HL-60/S4 (cell line): ENCODE data around the gene SNTA1.
"Not testable (repeated sequence)": the region's sequence is repeated elsewhere in the genome, so short reads cannot be mapped to it uniquely, and the experiment has no call there.

Experiments used
- in situ Hi-C: fragments of 300-500 bp; cut with MboI; formaldehyde crosslinking; loops from 2 replicates; pipeline ENCODE4 v1.14.3; 2022; ENCODE audit warnings: low sequenced_read_pairs

Gene SNTA1

GRCh38 chr20:33433465-33434234 is 9.9 kb downstream of the SNTA1 start:
- in situ Hi-C loops: no loop called here

GRCh38 chr20:33431797-33432381 is 11.7 kb downstream of the SNTA1 start:
- in situ Hi-C loops: no loop called here

GRCh38 chr20:33423875-33424274 is 19.7 kb downstream of the SNTA1 start:
- in situ Hi-C loops: not testable (repeated sequence)

GRCh38 chr20:33423141-33423834 is 20.3 kb downstream of the SNTA1 start:
- in situ Hi-C loops: no loop called here

DNA sequence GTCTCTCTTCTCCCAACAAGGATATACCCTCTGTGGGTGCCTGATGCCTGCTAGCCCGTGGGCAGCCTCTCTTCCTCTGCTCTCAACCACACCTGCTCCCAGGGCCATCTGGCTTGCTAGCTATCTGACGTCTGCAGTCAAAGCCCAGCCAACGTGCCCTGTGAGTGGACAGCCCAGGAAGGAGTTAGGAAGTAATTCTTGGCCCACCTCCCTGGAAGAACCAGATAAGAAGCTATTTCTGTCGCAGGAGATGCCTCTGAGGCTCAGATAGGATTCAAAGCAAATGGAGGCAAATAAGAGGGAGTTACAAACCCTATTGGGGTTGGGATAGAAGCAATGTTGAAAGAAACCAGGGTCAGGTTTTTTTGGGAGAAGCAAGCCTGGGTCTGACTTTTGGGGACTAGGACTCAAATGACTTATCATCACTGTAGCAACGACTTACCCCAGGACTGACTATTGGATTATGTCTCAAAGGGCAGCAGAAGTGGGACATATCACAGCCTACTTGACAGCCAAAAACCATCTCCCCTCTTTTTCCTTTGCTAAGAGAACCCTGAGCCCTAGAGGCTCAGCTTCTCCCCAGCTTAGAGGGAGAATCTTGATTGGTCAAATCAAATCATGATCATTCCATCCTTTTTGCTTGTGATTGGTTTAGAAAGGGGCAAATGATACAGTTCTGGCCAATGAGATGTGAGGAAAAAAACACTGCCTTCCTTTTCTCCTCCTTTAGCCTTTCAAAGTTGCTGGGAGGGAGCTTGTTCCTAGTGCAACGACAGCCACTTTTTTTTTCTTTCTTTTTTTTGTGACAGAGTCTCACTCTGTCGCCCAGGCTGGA is 24.2 kb downstream of the SNTA1 start:
- in situ Hi-C loops: no loop called here

DNA sequence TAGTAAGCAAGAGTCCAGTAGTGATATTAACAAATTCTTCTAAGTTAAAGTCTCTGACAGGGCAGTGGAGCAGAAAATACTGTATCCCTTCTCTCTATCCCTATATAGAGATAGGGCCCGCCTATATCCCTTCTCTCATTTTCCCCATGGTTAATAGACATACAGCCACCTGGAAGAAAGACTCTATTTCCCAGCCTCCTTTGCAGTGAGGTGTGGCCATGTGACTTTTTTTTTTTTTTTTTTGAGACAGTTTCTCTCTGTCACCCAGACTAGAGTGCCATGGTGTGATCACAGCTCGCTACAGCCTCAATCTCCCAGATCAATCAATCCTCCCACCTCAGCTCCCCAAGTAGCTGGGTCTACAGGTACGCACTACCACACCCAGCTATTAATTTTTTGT is 25.5 kb downstream of the SNTA1 start:
- in situ Hi-C loops: no loop called here

- in situ Hi-C loops: no loop called here
Measured at GRCh38 chr20:33415948-33416347, 27.6 kb downstream of the SNTA1 start.

GRCh38 chr20:33412484-33412838 is 31.1 kb downstream of the SNTA1 start:
- in situ Hi-C loops: no loop called here

DNA sequence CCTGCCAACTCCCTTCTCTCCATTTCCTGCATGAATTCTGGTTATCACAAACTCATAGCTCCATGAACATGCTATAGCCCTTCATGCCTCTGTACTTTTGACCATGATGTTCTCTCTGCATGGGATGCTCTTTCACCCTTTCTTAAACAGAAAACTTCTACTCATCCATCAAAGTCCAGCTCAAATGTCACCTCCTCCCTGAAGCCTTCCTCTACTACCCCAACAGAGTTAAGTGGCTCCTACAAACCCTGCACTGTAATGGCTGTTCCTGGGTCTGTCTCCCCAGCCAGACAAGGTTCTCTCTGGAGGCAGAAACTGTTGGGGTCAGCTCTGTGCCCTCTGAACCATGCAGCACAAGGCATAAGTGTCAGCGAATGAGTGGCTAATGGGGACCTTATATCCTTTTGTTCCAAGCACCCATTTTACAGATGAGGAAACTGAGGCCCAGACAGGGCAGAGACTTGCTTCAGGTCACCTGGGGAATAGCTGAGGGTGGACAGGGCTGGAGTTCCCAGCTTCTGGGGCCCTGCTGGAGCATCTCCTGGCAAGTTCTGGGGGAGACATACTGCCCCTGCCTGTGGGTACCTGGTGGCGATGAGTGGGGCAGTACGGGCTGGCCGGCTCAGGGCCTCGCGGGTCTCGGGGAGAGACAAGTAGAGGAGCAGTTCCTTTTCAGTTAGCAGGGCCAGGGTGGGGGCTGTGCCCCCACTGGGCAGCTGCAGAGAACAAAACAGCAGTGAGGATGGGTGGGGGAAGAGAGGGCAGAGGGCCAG is 31.7 kb downstream of the SNTA1 start:
- in situ Hi-C loops: no loop called here

DNA sequence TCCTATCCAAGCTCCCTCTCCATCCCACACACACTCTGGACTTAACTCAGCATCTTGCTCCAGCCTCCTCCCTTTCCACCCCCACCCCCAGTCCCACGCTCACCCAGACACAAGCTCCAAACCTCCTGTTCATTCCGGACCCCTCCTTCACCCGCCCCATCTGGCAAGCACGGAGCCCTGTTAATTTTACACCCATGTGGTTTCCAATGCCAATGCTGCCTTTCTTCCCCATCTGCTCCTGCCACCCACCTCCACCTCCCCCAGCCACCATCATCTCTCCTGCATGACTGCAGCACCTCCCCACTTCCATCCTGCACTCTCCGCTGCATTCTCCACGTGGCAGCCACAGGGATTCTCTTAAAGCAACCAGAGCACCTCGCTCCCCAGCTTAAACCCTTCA is 32.3 kb downstream of the SNTA1 start:
- in situ Hi-C loops: no loop called here

DNA sequence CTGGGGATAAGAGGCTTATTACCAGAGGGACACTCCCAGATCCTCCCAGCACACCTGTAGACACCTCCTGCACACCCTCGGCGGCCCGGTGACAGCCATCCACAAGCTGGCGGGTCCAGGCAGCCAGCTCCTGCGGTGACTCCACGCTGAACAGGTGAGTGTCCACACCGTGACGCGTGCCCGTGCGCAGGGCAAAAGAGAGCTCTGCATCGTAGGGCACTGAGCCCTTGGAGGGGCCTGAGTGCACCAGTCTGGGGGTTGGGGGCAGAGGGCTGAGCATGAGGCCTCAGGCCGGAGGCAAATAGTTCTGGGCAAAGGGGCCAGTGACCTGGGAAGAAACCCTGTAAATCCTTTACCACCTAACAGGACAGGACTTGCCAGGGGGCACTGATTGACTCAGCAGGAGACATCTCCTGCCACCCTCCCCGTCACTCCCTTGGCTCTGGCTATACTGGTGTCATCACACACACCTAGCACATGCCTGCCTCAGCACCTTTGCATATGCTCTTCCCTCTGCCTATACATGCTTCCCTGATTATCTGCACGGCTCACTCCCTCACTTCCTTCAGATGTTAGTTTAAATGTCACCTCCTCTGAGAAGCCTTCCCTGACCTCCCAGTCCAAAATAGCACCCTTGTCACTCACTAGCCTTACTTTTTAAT is 33.4 kb downstream of the SNTA1 start:
- in situ Hi-C loops: no loop called here

GRCh38 chr20:33408716-33409654 is 34.6 kb downstream of the SNTA1 start:
- in situ Hi-C loops: no loop called here

DNA sequence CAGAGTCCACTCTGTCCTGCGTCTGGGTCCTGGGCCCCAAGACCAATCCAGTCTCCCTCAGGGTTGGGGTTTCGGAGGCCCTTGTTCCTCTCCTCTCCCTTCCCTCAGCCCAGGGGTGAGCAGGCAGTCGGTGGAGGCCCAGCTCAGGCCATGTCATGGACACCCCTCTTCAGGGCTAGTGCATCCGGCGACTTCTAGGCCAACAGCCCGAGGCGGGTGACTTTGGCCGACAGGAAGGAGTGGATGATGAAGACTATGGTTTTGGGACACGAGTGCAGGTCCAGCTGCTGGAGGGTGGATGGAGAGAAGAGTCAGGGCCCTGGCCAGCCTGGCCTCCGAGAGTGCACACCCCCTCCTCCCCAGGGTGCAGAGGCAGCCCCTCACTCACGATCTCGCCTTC is 35.2 kb downstream of the SNTA1 start:
- in situ Hi-C loops: no loop called here

GRCh38 chr20:33407796-33408195 is 35.8 kb downstream of the SNTA1 start:
- in situ Hi-C loops: no loop called here

GRCh38 chr20:33407251-33407650 is 36.3 kb downstream of the SNTA1 start:
- in situ Hi-C loops: no loop called here

DNA sequence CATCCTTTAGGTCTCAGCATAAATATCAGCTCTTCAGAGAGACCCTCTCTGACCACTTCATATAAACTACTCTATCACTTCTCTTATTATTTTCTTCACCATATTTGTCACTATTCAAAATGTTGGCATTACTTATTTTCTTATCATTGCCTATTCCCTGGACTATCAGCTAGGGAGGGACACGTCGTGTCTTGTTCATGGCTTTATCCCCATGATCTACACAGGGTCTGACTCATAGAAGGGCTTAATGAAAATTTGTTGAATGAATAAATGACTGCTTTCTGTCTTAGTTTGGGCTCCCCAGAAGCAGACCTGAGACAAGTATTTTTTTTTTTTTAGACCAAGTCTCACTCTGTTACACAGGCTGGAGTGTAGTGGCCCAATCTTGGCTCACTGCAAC is 39.3 kb downstream of the SNTA1 start:
- in situ Hi-C loops: no loop called here

GRCh38 chr20:33401921-33402369 is 41.6 kb downstream of the SNTA1 start:
- in situ Hi-C loops: no loop called here

DNA sequence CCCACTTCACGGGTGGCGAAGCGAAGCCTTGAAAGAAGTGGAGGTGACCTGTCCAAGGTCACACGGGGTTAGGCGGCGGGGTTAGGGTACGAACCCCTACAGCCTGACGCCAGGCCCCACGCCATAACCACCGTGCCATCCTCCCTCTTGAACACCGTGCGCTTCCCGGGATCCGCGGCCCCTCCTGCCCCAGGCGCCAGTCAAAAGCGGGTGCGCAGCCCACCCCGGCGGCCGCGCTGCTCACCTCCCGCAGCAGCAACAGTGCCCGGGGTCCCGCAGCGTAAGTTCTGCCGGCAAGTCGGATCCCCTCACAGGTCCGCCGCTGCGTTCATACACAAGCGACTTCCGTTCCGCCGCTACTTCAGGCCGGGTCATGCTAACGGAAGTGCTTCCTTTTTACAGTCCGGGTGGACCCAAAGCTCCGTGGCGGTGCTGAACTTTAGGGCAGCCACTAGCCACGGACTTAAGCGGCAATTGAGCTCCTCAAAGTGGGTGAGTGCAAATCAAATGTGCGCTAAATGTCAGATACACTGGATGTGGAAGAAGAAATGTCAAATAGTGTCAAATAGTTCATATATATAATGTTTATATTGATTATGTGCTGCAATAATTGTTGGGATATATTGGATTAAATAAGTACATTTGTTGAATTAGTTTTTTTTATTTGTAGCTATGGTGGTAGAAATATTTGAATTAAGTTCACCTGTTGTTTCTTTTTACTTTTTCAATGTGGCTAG is 42.2 kb downstream of the SNTA1 start, which contains the start of gene CDK5RAP1:
Gene CDK5RAP1 (minus strand): TSS at position 336 of the 737 bp plus-strand sequence. CDS start 4,455 bp downstream, outside the sequence.
- in situ Hi-C loops: no loop called here
